Measurements from ENCODE around the gene SRR. TPM values are rescaled to one million over a fixed set of nuclear protein-coding genes. Genes with fewer than 3 reads are reported as not detected.

Gene SRR
- total and polyA plus RNA-seq, 8 donors: 1.2 to 44.0 (median 9.8) TPM

GRCh38 chr17:2373179-2373578, 69.4 kb downstream of the SRR start:
- no peaks in the 10 kb centered on the region for H3K27me3 ChIP-seq
- intact Hi-C loops (cut with DNase I; ENCODE audit: low total_unique reads): no loop called here
- H3K27ac ChIP-seq: no peak overlapping the region
- peaks cover 0 to 20% (median 8%) of the 10 kb centered on the region in 4 donors for H3K4me1 ChIP-seq
- DNase-seq: no peak
- H3K4me3 ChIP-seq: no peak overlapping the region
- peaks cover 21 to 84% (median 77%) of the 10 kb centered on the region in 4 donors for H3K36me3 ChIP-seq
- TF ChIP-seq CTCF (IDR thresholded peaks at IDR 0.05) (no peak), POLR2AphosphoS5 (IDR thresholded peaks at IDR 0.05) (no peak), POLR2A (IDR thresholded peaks at IDR 0.05) (no peak), EP300 (IDR thresholded peaks at IDR 0.05) (no peak)
- 92 to 95% (median 94%) methylated on average over 8 to 18 of the region's 18 CpGs for WGBS, 5 donors
- H3K9me3 ChIP-seq: no peaks in the 10 kb centered on the region

Small RNAs within 50 kb of the gene (small RNA-seq; reads per million reads assigned to genes)
- 0 reads per million in 4 donors for gene AC006435.3
- gene SNORD91A: 764 to 2,015 (median 1,571) reads per million in 4 donors
- 123 to 316 (median 244) reads per million in 4 donors for gene SNORD91B

Other genes starting within 250 kb of the SRR start
- gene HIC1, start 248.8 kb upstream of the SRR start, total RNA-seq: 100 to 1,000 TPM in 1 of 5 donors, 10 to 100 TPM in 1, 1 to 10 TPM in 3; 7.6 to 107 (median 9.4) TPM
- 10 to 100 TPM in 1 of 3 donors, 1 to 10 TPM in 2; 1.5 to 11.2 (median 6.2) TPM for gene HIC1, start 248.8 kb upstream of the SRR start, polyA plus RNA-seq
- 100 to 1,000 TPM in 1 of 5 donors, 10 to 100 TPM in 4; 22.6 to 102 (median 34.2) TPM for gene SMG6, start 165 bp upstream of the SRR start, total RNA-seq
- gene SMG6, start 165 bp upstream of the SRR start, polyA plus RNA-seq: 10 to 100 TPM; 17.0 to 22.3 (median 17.1) TPM
- gene TSR1, start 32.5 kb downstream of the SRR start, total RNA-seq: 10 to 100 TPM; 17.1 to 67.0 (median 33.8) TPM
- 10 to 100 TPM; 12.2 to 13.8 (median 12.4) TPM for gene TSR1, start 32.5 kb downstream of the SRR start, polyA plus RNA-seq
- 100 to 1,000 TPM in 1 of 5 donors, 10 to 100 TPM in 4; 48.5 to 224 (median 57.1) TPM for gene SGSM2, start 33.6 kb downstream of the SRR start, total RNA-seq
- 10 to 100 TPM; 31.2 to 91.8 (median 41.5) TPM for gene SGSM2, start 33.6 kb downstream of the SRR start, polyA plus RNA-seq
- gene MNT, start 97.1 kb downstream of the SRR start, total RNA-seq: 10 to 100 TPM in 3 of 5 donors, 1 to 10 TPM in 2; 3.5 to 55.8 (median 18.2) TPM
- gene MNT, start 97.1 kb downstream of the SRR start, polyA plus RNA-seq: 1 to 10 TPM; 5.2 to 7.9 (median 7.3) TPM
- 100 to 1,000 TPM in 1 of 5 donors, 10 to 100 TPM in 4; 12.3 to 108 (median 23.5) TPM for gene METTL16, start 207.9 kb downstream of the SRR start, total RNA-seq
- gene METTL16, start 207.9 kb downstream of the SRR start, polyA plus RNA-seq: 10 to 100 TPM; 11.3 to 19.5 (median 13.4) TPM

Measured in stomach (tissue), 9 donors.